Right forelimb (tissue), 1 donor: ENCODE results near the gene SLC2A13.

Experiments used
- DNase-seq: peaks from one replicate; pipeline ENCODE4 v3.0.0-alpha.2; 2018

The SLC2A13 gene

DNA sequence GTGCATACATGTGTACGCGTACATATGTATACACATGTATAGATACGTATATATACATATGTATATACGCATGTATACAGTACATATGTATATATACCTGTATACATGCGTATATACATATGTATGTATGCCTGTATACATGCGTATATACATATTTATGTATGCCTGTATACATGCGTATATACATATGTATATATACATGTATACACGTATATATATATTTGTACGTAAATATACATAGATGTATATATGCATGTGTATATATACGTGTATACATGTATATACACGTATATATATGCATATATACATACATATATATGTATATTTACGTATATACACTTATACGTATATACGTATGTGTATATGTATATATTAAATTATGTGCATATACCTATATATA, 392.3 kb downstream of the SLC2A13 start:
- no peak for DNase-seq

DNA sequence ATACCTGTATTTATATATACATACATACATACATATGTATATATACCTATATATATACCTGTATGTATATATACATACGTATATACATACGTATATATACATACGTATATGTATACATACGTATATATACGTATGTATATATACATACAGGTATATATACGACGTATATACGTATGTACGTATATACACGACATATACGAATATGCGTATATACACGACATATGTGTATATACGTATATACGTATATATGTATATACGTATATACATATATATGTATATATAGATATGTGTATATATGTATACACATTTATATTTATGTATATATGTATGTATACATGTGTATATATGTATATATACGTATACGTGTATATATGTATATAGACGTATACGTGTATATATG, 393.5 kb downstream of the SLC2A13 start:
- no peak for DNase-seq
